CD4-positive, CD25-positive, alpha-beta regulatory T cell (primary cell): ENCODE data around the gene RPLP1. TPM values are rescaled to one million over a fixed set of nuclear protein-coding genes. Genes with fewer than 3 reads are reported as not detected.

Experiments
- ATAC-seq, 2 donors: fragments of 150-1000 bp; cut with Tn5 transposase; one replicate each; pipeline ENCODE4 v1.10.0; 2021; ENCODE audit warnings: low read depth in 2 of 2, moderate number of reproducible peaks in 2 of 2, moderate library complexity in 1 of 2
- DNase-seq, 3 donors: peaks; one replicate each; pipeline versions ENCODE4 v3.0.0 to v3.0.0-alpha.2; 2012 to 2022; ENCODE audit warnings: mixed read lengths in 1 of 3
- H3K27ac ChIP-seq: one replicate; pipeline ENCODE4 v1.7.0; 2013; ENCODE audit warnings: mild to moderate bottlenecking, low read length; ENCODE audit not compliant: insufficient read depth, poor library complexity, severe bottlenecking
- H3K27me3 ChIP-seq: one replicate; pipeline ENCODE4 v1.7.0; 2013; ENCODE audit warnings: low read length; ENCODE audit not compliant: control insufficient read depth, insufficient read depth
- H3K36me3 ChIP-seq: one replicate; pipeline ENCODE4 v1.7.0; 2013; ENCODE audit warnings: mild to moderate bottlenecking, low read length, moderate library complexity; ENCODE audit not compliant: control insufficient read depth, insufficient read depth
- H3K4me1 ChIP-seq: 2 replicates; pipeline ENCODE4 v1.7.0; 2013; ENCODE audit warnings: mild to moderate bottlenecking, low read length; ENCODE audit not compliant: insufficient read depth, control insufficient read depth, poor library complexity, severe bottlenecking
- H3K4me3 ChIP-seq: one replicate; pipeline ENCODE4 v1.7.0; 2013; ENCODE audit warnings: low read depth, mild to moderate bottlenecking, low read length, moderate library complexity
- H3K9me3 ChIP-seq, 2 experiments: 1 replicate in 1 of 2; 2 replicates in 1 of 2; pipeline ENCODE4 v1.7.0; 2013; ENCODE audit warnings: low read length in 2 of 2, mild to moderate bottlenecking in 1 of 2, moderate library complexity in 1 of 2; ENCODE audit not compliant: control insufficient read depth in 2 of 2
- H3K27ac Mint-ChIP-seq, 3 donors: one replicate each; pipeline ENCODE4 v1.8.0; 2020 to 2022; ENCODE audit warnings: mild to moderate bottlenecking in 3 of 3, mixed read lengths in 3 of 3, moderate library complexity in 2 of 3
- H3K27me3 Mint-ChIP-seq: one replicate; pipeline ENCODE4 v1.8.0; 2022; ENCODE audit warnings: mild to moderate bottlenecking, mixed read lengths
- H3K36me3 Mint-ChIP-seq: one replicate; pipeline ENCODE4 v1.8.0; 2020; ENCODE audit warnings: mixed read lengths
- H3K4me1 Mint-ChIP-seq, 4 donors: one replicate each; pipeline ENCODE4 v1.8.0; 2020 to 2022; ENCODE audit warnings: mixed read lengths in 4 of 4, mild to moderate bottlenecking in 1 of 4
- H3K4me3 Mint-ChIP-seq, 4 donors: one replicate each; pipeline ENCODE4 v1.8.0; 2020 to 2022; ENCODE audit warnings: mild to moderate bottlenecking in 4 of 4, mixed read lengths in 4 of 4, moderate library complexity in 3 of 4
- H3K9me3 Mint-ChIP-seq, 7 donors: one replicate each; pipeline ENCODE4 v1.8.0; 2020 to 2022; ENCODE audit warnings: mixed read lengths in 7 of 7, mild to moderate bottlenecking in 3 of 7, moderate library complexity in 2 of 7
- polyA plus RNA-seq, 4 donors: library from polyadenylated mRNA; unstranded; fragments of 300-500 nt; fragmentation: Illumina TruSeq; gene quantifications; one replicate each; pipeline ENCODE4 v1.2.3, GENCODE V29; 2021
- total RNA-seq: library from RNA; stranded (reverse); gene quantifications from one replicate; pipeline ENCODE4 v1.2.3, GENCODE V29; 2022

The RPLP1 gene
- total and polyA plus RNA-seq, 5 donors from 2014 or later, result 1,439 to 2,778 (median 2,009) TPM

DNA sequence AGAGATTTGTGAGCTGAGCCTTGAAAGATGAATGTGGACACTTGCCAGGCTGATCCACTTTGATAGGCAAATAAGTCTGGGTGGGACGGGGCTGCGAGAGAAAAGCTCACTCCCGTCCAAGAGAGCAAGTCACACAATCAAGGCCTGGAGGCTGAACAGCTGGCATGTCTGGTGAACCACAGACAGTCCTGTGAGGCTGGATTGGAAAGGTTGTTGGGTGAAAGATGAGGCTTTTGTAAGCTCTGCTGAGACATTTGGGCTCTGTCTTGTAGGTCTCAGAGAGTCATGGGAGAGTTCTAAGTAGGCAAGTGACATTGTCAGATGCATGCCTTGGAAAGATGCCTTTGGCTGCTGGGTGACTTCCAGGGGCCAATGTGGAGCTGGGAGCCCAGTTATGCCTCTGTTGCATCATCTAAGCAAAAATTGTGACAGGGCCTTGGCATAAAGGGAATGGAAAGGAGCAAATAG is 38.5 kb downstream of the RPLP1 start:
- Mint-ChIP-seq H3K4me1 (no peaks in the 10 kb centered on the region), H3K4me3 (no peak overlapping the region), H3K9me3 (peaks cover 0 to 4% (median 0%) of the 10 kb centered on the region in 7 donors), H3K36me3 (peaks cover 4% of the 10 kb centered on the region), H3K27me3 (peaks cover 31% of the 10 kb centered on the region), H3K27ac (no peak overlapping the region)
- ATAC-seq, result no peak
- Histone ChIP-seq H3K36me3 (no peaks in the 10 kb centered on the region), H3K27ac (no peak overlapping the region), H3K4me1 (no peaks in the 10 kb centered on the region), H3K4me3 (no peak overlapping the region), H3K9me3 (peaks cover 0 to 5% of the 10 kb centered on the region in 2 experiments), H3K27me3 (peaks cover 7% of the 10 kb centered on the region)
- DNase-seq, result no peak

DNA sequence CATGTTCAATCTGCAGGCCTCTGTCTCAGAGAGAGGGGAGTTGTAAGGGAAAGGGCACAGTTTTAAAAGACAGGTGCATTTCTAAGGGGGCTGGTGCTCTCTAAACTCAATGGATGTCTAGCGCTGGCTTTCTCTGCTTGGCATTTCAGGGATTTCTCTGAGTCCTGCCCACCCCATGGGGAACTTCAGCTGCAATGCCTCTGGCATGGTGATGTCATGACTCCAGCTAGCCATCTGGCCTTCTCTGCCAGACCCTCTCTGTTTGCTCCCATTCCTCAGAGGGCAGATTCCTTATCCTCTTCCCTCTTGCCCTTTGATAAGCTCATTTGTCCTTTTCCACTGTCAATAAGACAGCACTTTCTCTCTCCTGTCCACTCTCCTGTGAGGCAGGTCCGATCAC is 40.8 kb downstream of the RPLP1 start:
- no peak overlapping the region for H3K27ac ChIP-seq
- no peaks in the 10 kb centered on the region for H3K4me1 ChIP-seq
- ATAC-seq (no peak), DNase-seq (no peak)
- H3K9me3 ChIP-seq, result peaks cover 0 to 5% of the 10 kb centered on the region in 2 experiments
- Mint-ChIP-seq H3K36me3 (peaks cover 4% of the 10 kb centered on the region), H3K27me3 (peaks cover 27% of the 10 kb centered on the region), H3K9me3 (peaks cover 0 to 4% (median 0%) of the 10 kb centered on the region in 7 donors), H3K4me3 (no peak overlapping the region), H3K4me1 (peaks cover 0 to 2% (median 0%) of the 10 kb centered on the region in 4 donors), H3K27ac (no peak overlapping the region)
- no peaks in the 10 kb centered on the region for H3K36me3 ChIP-seq
- H3K27me3 ChIP-seq, result peaks cover 7% of the 10 kb centered on the region
- H3K4me3 ChIP-seq, result no peak overlapping the region

DNA sequence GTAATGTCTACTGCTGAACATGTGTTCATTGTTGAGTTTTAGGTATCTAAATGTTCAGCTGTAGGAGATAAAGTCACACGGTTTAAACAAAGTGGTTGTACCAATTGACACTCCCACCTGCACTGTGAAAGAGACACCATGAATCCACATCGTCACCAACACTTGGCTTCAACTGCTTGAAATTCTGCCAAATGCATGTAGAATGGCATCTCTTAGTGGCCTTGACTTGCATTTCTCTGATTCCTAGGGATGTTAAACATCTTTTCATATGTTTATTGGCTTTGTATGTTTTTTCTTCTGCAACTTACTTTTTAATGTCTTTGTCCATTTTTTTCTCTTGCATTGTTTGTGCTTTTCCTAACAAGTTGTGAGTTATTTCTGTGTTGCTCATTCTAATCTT is 43.4 kb downstream of the RPLP1 start:
- Mint-ChIP-seq H3K4me1 (peaks cover 0 to 2% (median 0%) of the 10 kb centered on the region in 4 donors), H3K9me3 (peaks cover 0 to 4% (median 0%) of the 10 kb centered on the region in 7 donors), H3K27me3 (peaks cover 19% of the 10 kb centered on the region), H3K4me3 (no peak overlapping the region), H3K27ac (no peak overlapping the region), H3K36me3 (peaks cover 4% of the 10 kb centered on the region)
- H3K4me3 ChIP-seq, result no peak overlapping the region
- no peaks in the 10 kb centered on the region for H3K36me3 ChIP-seq
- no peak overlapping the region for H3K27ac ChIP-seq
- ATAC-seq (no peak), DNase-seq (no peak)
- H3K27me3 ChIP-seq, result peaks cover 4% of the 10 kb centered on the region
- H3K4me1 ChIP-seq, result no peaks in the 10 kb centered on the region
- peaks cover 0 to 5% of the 10 kb centered on the region in 2 experiments for H3K9me3 ChIP-seq

GRCh38 chr15:69497076-69497475 is 44.5 kb downstream of the RPLP1 start:
- no peak overlapping the region for H3K27ac Mint-ChIP-seq
- H3K9me3 Mint-ChIP-seq, result peaks cover 0 to 3% (median 0%) of the 10 kb centered on the region in 7 donors
- H3K27ac ChIP-seq, result no peak overlapping the region

DNA sequence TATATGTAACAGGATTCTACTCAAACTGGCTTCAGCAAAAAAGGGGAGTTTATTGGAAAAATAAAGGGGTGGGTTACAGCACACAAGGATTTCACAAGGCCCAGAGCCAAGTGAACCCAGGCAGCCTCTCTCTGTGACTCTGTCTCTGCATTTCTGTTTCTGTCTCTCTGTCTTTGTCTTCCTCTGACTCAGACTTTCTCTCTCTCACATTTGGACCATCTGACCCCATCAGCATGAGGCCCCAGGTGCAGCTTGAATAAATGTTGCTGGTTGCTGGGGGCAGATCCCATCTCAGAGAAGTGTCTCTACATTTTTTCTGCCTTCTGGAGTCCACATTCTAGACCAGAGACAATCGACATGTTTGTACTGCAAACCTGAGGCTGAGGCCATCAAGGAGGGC is 45.0 kb downstream of the RPLP1 start:
- H3K36me3 ChIP-seq, result no peaks in the 10 kb centered on the region
- ATAC-seq (no peak), DNase-seq (no peak)
- H3K27ac ChIP-seq, result no peak overlapping the region
- Mint-ChIP-seq H3K4me3 (no peak overlapping the region), H3K36me3 (peaks cover 4% of the 10 kb centered on the region), H3K27ac (no peak overlapping the region), H3K27me3 (peaks cover 18% of the 10 kb centered on the region), H3K4me1 (peaks cover 0 to 2% (median 0%) of the 10 kb centered on the region in 4 donors), H3K9me3 (peaks cover 0 to 3% (median 0%) of the 10 kb centered on the region in 7 donors)
- no peaks in the 10 kb centered on the region for H3K4me1 ChIP-seq
- no peaks in the 10 kb centered on the region for H3K9me3 ChIP-seq
- no peaks in the 10 kb centered on the region for H3K27me3 ChIP-seq
- no peak overlapping the region for H3K4me3 ChIP-seq

More at GRCh38 chr15:69497076-69497475, 44.5 kb downstream of the RPLP1 start:
- peaks cover 2% of the 10 kb centered on the region for H3K27me3 ChIP-seq
- ATAC-seq (no peak), DNase-seq (no peak)
- H3K9me3 ChIP-seq, result no peaks in the 10 kb centered on the region
- H3K36me3 Mint-ChIP-seq, result peaks cover 4% of the 10 kb centered on the region
- H3K27me3 Mint-ChIP-seq, result peaks cover 18% of the 10 kb centered on the region
- peaks cover 0 to 2% (median 0%) of the 10 kb centered on the region in 4 donors for H3K4me1 Mint-ChIP-seq
- H3K36me3 ChIP-seq, result no peaks in the 10 kb centered on the region
- H3K4me1 ChIP-seq, result no peaks in the 10 kb centered on the region
- H3K4me3 Mint-ChIP-seq, result no peak overlapping the region
- no peak overlapping the region for H3K4me3 ChIP-seq

GRCh38 chr15:69498282-69498681 is 45.7 kb downstream of the RPLP1 start:
- H3K36me3 Mint-ChIP-seq, result peaks cover 4% of the 10 kb centered on the region
- Histone ChIP-seq H3K4me3 (no peak overlapping the region), H3K27ac (no peak overlapping the region), H3K4me1 (no peaks in the 10 kb centered on the region), H3K9me3 (no peaks in the 10 kb centered on the region), H3K27me3 (no peaks in the 10 kb centered on the region), H3K36me3 (no peaks in the 10 kb centered on the region)
- H3K4me1 Mint-ChIP-seq, result peaks cover 0 to 2% (median 0%) of the 10 kb centered on the region in 4 donors
- DNase-seq, result no peak
- H3K9me3 Mint-ChIP-seq, result peaks cover 0 to 3% (median 0%) of the 10 kb centered on the region in 7 donors
- peaks cover 17% of the 10 kb centered on the region for H3K27me3 Mint-ChIP-seq
- H3K4me3 Mint-ChIP-seq, result no peak overlapping the region
- no peak for ATAC-seq
- H3K27ac Mint-ChIP-seq, result no peak overlapping the region

GRCh38 chr15:69498987-69499386 is 46.4 kb downstream of the RPLP1 start:
- Mint-ChIP-seq H3K9me3 (peaks cover 0 to 3% (median 0%) of the 10 kb centered on the region in 7 donors), H3K36me3 (no peaks in the 10 kb centered on the region), H3K4me3 (no peak overlapping the region), H3K4me1 (peaks cover 0 to 2% (median 0%) of the 10 kb centered on the region in 4 donors), H3K27ac (no peak overlapping the region), H3K27me3 (peaks cover 14% of the 10 kb centered on the region)
- ATAC-seq (no peak), DNase-seq (no peak)
- H3K27ac ChIP-seq, result no peak overlapping the region
- no peaks in the 10 kb centered on the region for H3K36me3 ChIP-seq
- no peaks in the 10 kb centered on the region for H3K9me3 ChIP-seq
- H3K27me3 ChIP-seq, result peaks cover 2% of the 10 kb centered on the region
- no peaks in the 10 kb centered on the region for H3K4me1 ChIP-seq
- H3K4me3 ChIP-seq, result no peak overlapping the region

DNA sequence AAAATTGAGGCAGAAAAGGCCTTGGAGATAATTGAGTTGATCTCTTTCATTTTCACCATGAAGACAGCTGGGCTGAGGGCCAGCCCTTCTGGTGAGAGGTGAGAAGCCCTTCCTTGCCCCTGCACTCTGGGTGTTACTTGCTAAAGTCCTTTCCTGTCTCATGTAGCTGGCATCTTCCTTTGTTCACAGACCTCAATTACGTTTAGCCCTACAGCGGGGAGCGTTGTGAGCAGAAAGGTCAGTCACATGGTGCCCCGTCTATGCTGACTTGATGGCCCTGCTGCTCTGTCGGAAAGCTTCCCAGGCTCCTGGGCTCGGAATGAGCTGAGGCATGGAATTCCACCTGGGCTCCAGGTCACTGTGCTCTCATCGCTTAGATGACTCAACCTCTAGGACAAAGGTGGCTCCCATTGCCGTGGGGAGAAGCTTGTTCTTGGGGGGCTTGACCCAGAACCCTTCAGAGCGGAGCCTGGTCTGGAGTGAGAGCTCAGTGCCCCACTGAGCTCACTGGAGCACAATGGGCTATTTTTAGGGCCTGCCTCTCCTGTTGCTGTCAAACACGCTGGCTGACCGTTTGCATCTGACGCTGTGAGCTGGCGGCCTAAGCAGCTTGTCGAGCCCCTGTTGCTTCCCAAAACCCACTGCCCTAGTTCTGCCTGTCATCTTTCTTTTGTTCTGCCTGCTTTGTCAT is 47.0 kb downstream of the RPLP1 start:
- Histone ChIP-seq H3K36me3 (no peaks in the 10 kb centered on the region), H3K9me3 (no peaks in the 10 kb centered on the region), H3K4me3 (no peak overlapping the region), H3K27ac (no peak overlapping the region), H3K27me3 (peaks cover 2% of the 10 kb centered on the region), H3K4me1 (no peaks in the 10 kb centered on the region)
- Mint-ChIP-seq H3K4me3 (no peak overlapping the region), H3K4me1 (peaks cover 0 to 2% (median 0%) of the 10 kb centered on the region in 4 donors), H3K27me3 (peaks cover 12% of the 10 kb centered on the region), H3K27ac (no peak overlapping the region), H3K36me3 (no peaks in the 10 kb centered on the region), H3K9me3 (peaks cover 0 to 3% (median 0%) of the 10 kb centered on the region in 7 donors)
- ATAC-seq, result no peak
- DNase-seq, result no peak
